GM19397 (cell line): ENCODE measurements around the gene POLR1A.

Experiments
- ATAC-seq: cut with Tn5 transposase; IDR thresholded peaks from one replicate; pipeline ENCODE4 v1.9.1; 2021; ENCODE audit warnings: mild to moderate bottlenecking, moderate library complexity; ENCODE audit not compliant: unreplicated experiment

Gene POLR1A

DNA sequence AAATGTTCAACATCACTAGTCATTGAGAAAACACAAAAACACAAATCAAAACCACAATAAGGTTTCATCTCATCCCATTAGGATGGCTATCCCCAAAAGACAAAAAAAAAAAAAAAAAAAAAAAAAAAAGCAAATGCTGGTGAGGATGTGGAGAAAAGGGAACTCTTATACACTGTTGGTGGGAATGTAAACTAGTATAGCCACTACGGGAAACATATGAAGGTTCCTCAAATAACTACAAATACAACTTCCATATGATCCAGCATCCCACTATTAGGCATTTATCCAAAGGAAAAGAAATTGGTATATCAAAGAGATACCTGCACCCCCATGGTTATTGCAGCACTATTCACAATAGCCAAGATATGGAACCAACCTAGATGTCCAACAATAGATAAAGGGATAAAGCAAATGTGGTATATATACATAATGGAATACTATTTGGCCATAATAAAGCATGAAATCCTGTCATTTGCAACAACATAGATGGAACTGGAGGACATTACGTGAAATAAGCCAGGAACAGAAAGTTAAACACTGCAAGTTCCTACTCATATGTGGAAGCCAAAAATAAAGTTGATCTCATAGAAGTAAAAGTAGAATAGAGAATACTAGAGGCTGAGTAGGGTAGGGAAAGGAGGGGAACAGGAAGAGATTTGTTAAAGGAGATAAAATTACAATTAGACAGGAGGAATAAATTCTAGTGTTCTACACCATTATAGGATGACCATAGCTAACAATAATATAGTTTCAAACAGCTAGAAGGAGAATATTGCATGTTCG, 8.4 kb downstream of the POLR1A start:
- no peak for ATAC-seq

DNA sequence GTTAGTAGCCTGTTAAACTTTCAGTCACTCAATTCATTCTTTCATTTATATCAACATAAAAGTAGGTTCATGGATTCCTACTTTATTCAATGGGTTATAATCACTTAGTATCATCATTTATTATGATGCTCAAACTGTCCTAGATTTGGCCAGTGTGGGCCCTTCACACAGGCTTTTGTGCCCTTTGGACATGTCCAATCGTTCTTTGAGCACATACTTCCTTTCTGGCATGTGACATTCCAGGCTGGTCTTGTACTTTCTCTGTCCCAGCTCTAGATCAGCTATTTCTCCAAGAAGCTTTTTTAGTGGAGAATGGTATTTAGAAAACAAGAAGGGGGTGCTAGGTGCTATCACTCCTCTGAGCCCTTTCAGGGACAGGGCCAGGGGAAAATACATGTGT, 11.5 kb downstream of the POLR1A start:
- ATAC-seq, result no peak

DNA sequence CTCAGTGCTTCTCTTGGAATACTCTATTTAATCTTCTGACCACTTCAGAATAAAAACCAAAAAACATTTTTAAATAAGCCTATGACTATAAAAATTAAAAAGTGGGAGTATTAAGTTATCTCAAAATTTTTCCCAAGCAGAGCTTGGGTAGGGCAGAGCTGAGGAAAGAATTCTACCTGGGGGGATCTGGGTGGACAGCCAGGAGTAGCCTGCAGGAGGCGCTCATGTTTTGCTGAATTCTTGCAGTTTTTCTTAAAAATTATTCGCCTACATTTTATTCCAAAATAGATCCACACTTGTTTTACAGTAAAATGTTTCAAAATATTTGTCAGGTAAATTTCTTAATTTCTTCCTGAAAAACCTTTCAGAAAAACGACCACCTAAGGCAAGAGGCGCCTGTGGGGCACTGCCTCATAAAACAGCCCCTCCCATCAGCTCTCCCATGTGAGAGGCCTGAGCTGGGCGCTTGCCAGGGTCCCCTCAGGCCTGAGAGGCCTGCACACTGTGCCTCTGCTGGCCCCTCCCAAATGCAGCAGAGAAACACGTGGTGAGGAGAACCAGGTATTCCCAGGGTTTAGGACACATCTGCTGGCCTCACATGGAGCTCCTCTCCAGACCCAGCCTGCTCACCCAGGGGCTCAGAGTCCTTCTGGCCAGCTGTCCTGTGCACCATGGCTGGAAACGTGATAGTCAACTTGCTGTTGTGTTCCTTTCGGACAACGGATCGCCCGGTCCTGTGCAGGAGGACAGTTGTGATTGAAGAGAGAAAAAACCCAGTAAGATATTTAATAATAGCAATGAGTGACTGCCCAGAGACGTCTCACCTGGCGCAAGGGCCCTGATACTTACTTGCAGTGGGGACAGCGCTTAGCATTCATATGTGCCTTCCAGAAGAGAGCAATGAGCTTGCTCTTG, 17.5 kb downstream of the POLR1A start:
- no peak for ATAC-seq

- ATAC-seq, result no peak
Observed at GRCh38 chr2:86082756-86083155, 22.9 kb downstream of the POLR1A start.

DNA sequence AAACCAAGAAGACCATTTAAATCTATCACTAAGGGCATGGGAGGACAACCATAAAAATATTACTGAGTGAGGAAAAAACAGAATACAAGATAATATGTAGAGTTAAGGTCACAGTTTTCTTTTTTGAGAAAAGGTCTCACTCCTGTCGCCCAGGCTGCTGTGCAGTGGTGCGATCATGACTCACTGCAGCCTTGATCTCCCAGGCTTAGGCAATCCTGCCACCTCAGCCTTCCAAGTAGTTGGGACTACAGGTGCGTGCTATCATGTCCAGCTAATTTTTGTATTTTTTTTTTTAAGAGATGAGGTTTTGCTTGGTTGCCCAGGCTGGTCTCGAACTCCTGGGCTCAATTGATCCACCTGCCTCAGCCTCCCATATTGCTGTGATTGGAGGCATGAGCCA, 24.0 kb downstream of the POLR1A start:
- ATAC-seq, result no peak

DNA sequence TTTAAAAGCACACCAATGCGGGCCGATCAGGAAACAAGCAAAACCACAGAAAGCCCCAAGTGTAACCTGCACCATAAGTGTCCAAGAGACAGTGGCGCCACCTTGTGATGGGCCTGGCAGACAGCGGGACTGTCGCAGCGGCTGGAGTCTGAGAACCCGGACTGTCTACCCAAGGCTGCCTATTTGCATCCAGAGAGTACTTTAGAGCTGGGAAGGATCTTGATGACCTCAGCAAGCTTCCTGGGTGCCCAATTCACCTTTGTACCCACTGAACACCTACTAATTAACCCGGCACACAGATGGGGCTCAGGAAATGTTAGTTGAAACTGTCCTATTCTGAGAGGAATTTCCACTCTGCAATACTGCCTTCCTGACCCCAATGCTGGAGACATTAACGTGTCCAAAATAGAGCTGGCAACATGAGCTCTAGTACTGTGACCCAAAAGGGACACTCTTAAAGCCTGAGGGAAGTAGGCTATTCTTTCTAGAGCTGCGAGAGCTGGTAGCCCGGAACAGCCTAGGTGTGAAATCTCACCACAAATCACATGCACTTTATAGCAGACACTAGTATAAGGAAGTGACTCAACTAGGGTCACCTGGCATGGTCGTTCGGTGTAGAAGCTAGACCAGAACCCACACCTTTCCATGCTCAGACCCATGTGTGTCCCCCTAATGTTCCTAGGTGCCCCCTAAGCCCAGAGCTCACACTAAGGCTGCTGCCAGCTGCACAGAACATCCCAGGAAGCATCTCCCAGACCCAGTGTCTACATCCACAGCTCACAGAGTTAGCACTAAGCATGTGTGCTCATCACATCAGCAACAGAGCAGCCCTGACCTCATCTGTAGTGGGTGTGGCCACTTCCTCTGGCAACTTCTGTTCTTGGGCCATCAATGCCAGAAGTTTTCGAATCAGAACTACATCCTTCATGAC, 25.4 kb downstream of the POLR1A start:
- peak; percentile 68 for ATAC-seq

- no peak for ATAC-seq
Observed at GRCh38 chr2:86078774-86079545, 26.7 kb downstream of the POLR1A start.

- ATAC-seq, result no peak
Observed at GRCh38 chr2:86075886-86076285, 29.8 kb downstream of the POLR1A start.

- ATAC-seq, result no peak
Observed at GRCh38 chr2:86074811-86075210, 30.9 kb downstream of the POLR1A start.

DNA sequence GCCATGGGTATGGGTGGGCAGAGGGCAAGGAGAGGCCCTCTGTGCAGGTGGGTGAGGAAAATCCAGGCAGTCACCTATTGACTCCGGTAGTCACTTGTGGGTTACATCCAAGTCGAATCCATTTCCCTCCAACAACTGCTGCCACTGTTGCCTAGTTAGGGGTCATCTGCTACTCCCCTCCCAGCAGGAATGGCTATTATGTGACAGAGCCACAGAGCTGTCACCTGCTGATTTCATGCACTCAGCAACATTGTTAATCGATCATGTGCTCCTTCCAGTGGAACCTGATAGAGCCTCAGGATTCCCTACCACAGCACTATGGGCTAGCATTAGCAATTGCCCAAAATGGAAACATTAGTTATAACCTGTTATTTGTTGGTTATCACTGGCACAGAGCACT, 31.4 kb downstream of the POLR1A start:
- no peak for ATAC-seq

DNA sequence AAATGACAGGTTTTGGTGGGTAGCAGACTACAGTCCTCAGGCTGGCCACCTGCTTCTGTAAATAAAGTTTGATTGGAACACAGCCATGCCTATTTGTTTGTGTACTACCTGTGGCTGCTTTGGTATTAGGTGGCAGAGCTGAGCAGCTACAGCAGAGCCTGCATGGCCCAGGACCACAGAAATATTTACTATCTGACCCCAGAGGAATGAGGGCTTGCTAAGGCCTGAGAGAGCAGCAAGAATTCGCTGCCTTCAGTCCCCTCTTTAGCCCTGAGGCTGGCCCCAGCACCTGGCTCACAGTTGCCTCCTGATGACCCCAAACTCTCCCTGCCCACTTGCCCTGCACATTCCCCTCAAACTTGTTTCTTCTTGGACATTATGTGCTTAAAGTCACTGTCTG, 32.5 kb downstream of the POLR1A start:
- no peak for ATAC-seq

- ATAC-seq, result peak; percentile 65
Observed at GRCh38 chr2:86072271-86072858, 33.3 kb downstream of the POLR1A start.

GRCh38 chr2:86070868-86071267, 34.8 kb downstream of the POLR1A start:
- no peak for ATAC-seq

GRCh38 chr2:86069783-86070339, 35.8 kb downstream of the POLR1A start:
- ATAC-seq, result no peak

GRCh38 chr2:86069091-86069685, 36.5 kb downstream of the POLR1A start:
- no peak for ATAC-seq

DNA sequence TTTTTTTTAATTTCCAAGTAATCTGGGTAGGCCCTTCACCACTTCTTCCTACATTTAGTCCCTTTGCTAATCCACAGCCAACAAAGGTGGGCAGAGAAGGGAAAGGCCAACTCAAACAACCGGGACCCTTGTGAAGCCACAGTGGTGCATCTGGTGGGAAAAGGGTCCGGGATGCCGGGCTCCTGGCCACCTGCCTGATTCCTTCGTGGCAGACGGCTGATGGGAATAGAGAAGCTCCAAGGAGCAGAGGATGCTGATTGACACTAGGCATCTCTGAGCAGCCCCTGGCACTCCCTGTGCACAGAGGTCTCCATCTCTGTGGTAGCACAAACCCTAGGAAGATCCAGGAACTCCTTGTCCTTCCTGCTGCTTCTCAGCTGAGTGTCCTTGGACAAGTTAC, 37.0 kb downstream of the POLR1A start:
- no peak for ATAC-seq

- no peak for ATAC-seq
Observed at GRCh38 chr2:86068136-86068588, 37.5 kb downstream of the POLR1A start.

DNA sequence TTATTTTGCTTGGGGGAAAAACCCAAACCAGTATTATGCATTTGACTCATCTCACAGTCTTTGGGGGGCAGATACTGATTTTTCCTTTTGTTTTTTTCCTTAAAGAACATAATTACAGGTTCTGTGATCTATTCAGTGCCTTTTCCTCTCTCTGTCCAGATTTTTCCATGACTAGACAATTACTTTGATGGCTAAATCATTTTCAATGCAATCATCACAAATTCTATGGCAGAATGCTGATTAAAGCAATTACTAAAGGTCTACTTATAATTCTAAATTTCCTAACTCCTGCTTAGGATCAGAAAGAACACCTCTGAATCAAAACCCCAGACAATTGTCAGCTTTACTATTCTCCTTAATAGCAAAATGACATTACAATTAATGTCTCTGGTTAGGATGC, 38.8 kb downstream of the POLR1A start:
- no peak for ATAC-seq

DNA sequence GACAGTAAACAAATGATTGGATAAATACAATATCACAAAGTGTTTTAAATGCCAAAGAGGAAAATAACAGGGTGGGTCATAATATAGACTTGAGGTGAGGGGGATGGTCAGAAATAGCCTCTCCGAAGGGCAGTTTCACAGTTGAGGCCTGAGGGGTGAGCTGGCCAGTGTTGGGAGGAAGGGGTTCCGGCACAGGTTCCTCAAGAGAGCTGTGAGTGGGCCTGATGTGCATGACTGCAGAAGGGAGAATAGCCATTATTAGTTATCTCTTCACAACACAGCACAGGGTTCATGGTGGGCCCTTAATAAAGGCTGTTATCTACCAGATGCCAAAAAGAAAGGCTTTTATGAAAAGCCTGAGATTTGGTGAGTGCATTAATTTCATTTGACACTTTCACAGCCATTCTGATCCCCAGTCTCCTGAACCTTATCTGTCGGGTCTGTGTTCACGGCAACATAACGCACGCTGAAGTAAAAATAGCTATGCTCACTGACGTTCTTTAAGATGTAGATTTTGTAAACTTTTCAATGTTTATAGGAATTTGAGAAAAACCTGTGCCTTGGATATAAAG, 39.6 kb downstream of the POLR1A start:
- ATAC-seq, result no peak
